CD14-positive monocyte (primary cell): Measurements from ENCODE around the gene TEX13B. TPM values are rescaled to one million over a fixed set of nuclear protein-coding genes. Genes with fewer than 3 reads are reported as not detected.

ENCODE experiments used
- DNase-seq, 3 donors: peaks; one replicate each; pipeline ENCODE4 v3.0.0-alpha.2; 2011 to 2022
- H2AFZ ChIP-seq: 2 replicates; pipeline ENCODE4 v1.6.0; 2012; ENCODE audit warnings: mild to moderate bottlenecking, low read depth, low read length, inconsistent platforms; ENCODE audit not compliant: insufficient read depth, poor library complexity, severe bottlenecking
- H3K27ac ChIP-seq, 2 donors: 1 replicate in 1 of 2; 2 replicates in 1 of 2; pipeline ENCODE4 v1.5.1; 2012 to 2013; ENCODE audit warnings: low read length in 2 of 2, control low read depth in 1 of 2, inconsistent platforms in 1 of 2, low read depth in 1 of 2, mild to moderate bottlenecking in 1 of 2
- H3K27me3 ChIP-seq, 2 donors: one replicate each; pipeline versions ENCODE4 v1.6.0 to v1.6.1; 2011 to 2013; ENCODE audit warnings: low read length in 2 of 2; ENCODE audit not compliant: control insufficient read depth in 2 of 2, insufficient read depth in 2 of 2
- H3K36me3 ChIP-seq, 2 donors: replicated peaks in 1 of 2; 1 replicate in 1 of 2; 2 replicates in 1 of 2; pipeline versions ENCODE4 v1.5.1 to v1.6.1; 2012 to 2013; ENCODE audit warnings: low read length in 2 of 2, control low read depth in 1 of 2, inconsistent platforms in 1 of 2, mild to moderate bottlenecking in 1 of 2; ENCODE audit not compliant: insufficient read depth in 2 of 2, control insufficient read depth in 1 of 2
- H3K4me1 ChIP-seq, 2 donors: 1 replicate in 1 of 2; 2 replicates in 1 of 2; pipeline versions ENCODE4 v1.5.1 to v1.6.1; 2012 to 2013; ENCODE audit warnings: low read length in 2 of 2, control low read depth in 1 of 2, inconsistent platforms in 1 of 2, mild to moderate bottlenecking in 1 of 2, moderate library complexity in 1 of 2; ENCODE audit not compliant: insufficient read depth in 2 of 2, control insufficient read depth in 1 of 2
- H3K4me2 ChIP-seq: replicated peaks from 2 replicates; pipeline ENCODE3; 2012; ENCODE audit warnings: low read length, moderate library complexity, mild to moderate bottlenecking; ENCODE audit not compliant: poor library complexity, severe bottlenecking; ENCODE audit errors: extremely low read depth
- H3K4me3 ChIP-seq, 3 experiments: fragments of 200-600 bp in 1 of 3; sonication (generic) in 1 of 3; replicated peaks in 1 of 3; 1 replicate in 2 of 3; 2 replicates in 1 of 3; pipeline ENCODE4 v1.5.1; 2011 to 2013; ENCODE audit warnings: low read length in 3 of 3, mild to moderate bottlenecking in 3 of 3, control low read depth in 2 of 3, low read depth in 2 of 3, inconsistent platforms in 1 of 3, moderate library complexity in 1 of 3
- H3K79me2 ChIP-seq: 2 replicates; pipeline ENCODE4 v1.6.0; 2012; ENCODE audit warnings: mild to moderate bottlenecking, control low read depth, inconsistent platforms, low read length, moderate library complexity; ENCODE audit not compliant: insufficient read depth
- H3K9ac ChIP-seq: 2 replicates; pipeline ENCODE4 v1.6.0; 2017; ENCODE audit warnings: low read length, mild to moderate bottlenecking; ENCODE audit not compliant: insufficient read depth, poor library complexity, severe bottlenecking
- H3K9me3 ChIP-seq, 2 donors: replicated peaks in 1 of 2; 1 replicate in 1 of 2; 2 replicates in 1 of 2; pipeline versions ENCODE4 v1.5.1 to v1.6.1; 2012 to 2013; ENCODE audit warnings: low read length in 2 of 2, control low read depth in 1 of 2; ENCODE audit not compliant: control insufficient read depth in 1 of 2, insufficient read depth in 1 of 2
- H4K20me1 ChIP-seq: 2 replicates; pipeline ENCODE4 v1.6.0; 2012; ENCODE audit warnings: mild to moderate bottlenecking, low read length, control low read depth, moderate library complexity; ENCODE audit not compliant: insufficient read depth
- H3K27ac Mint-ChIP-seq, 7 donors: one replicate each; pipeline ENCODE4 v1.8.0; 2020; ENCODE audit warnings: mild to moderate bottlenecking in 7 of 7, mixed read lengths in 7 of 7, moderate library complexity in 6 of 7, inconsistent platforms in 2 of 7
- H3K27me3 Mint-ChIP-seq, 3 donors: one replicate each; pipeline ENCODE4 v1.8.0; 2021 to 2022; ENCODE audit warnings: low read depth in 3 of 3, mild to moderate bottlenecking in 3 of 3, mixed read lengths in 3 of 3, moderate library complexity in 3 of 3, inconsistent platforms in 1 of 3
- H3K36me3 Mint-ChIP-seq, 2 donors: one replicate each; pipeline ENCODE4 v1.8.0; 2020; ENCODE audit warnings: mixed read lengths in 2 of 2, inconsistent platforms in 1 of 2, mild to moderate bottlenecking in 1 of 2
- H3K4me1 Mint-ChIP-seq: one replicate; pipeline ENCODE4 v1.8.0; 2020; ENCODE audit warnings: mild to moderate bottlenecking, mixed read lengths
- H3K4me3 Mint-ChIP-seq, 2 donors: one replicate each; pipeline ENCODE4 v1.8.0; 2020; ENCODE audit warnings: mild to moderate bottlenecking in 2 of 2, mixed read lengths in 2 of 2, moderate library complexity in 1 of 2
- H3K9me3 Mint-ChIP-seq, 7 donors: one replicate each; pipeline ENCODE4 v1.8.0; 2020 to 2022; ENCODE audit warnings: mixed read lengths in 7 of 7, mild to moderate bottlenecking in 6 of 7, moderate library complexity in 6 of 7, inconsistent platforms in 2 of 7
- CTCF ChIP-seq: fragments of 200-600 bp; IDR thresholded peaks from one replicate; pipeline ENCODE4 v1.8.0; 2022; ENCODE audit warnings: antibody characterized with exemption, mild to moderate bottlenecking
- WGBS: methylation state at CpG from one replicate; pipeline ENCODE4 v1.1.5; 2013; ENCODE audit warnings: missing lambda C conversion rate; ENCODE audit not compliant: insufficient coverage; 5-methylcytosine and 5-hydroxymethylcytosine counted together
- intact Hi-C, 2 donors: fragments of 100-400 bp; cut with micrococcal nuclease; formaldehyde crosslinking; loops; one replicate each; pipeline versions ENCODE4 v1.15.0 to v1.15.1; 2023
- polyA plus RNA-seq, 3 donors: library from polyadenylated mRNA; depleted of rRNA in 1 of 3; unstranded in 2 of 3; stranded (reverse) in 1 of 3; fragments of 300-500 nt in 2 of 3; fragments of >200 nt in 1 of 3; fragmentation: Illumina TruSeq in 2 of 3; gene quantifications; 1 replicate in 2 of 3; 2 replicates in 1 of 3; pipeline ENCODE4 v1.2.3, GENCODE V29; 2012 to 2021

The TEX13B gene
- polyA plus RNA-seq, 3 donors, result not detected

GRCh38 chrX:107934262-107934661 is 47.9 kb downstream of the TEX13B start:
- Histone ChIP-seq H3K4me1 (no peaks in the 10 kb centered on the region), H3K27ac (no peak overlapping the region), H3K27me3 (peaks cover 9 to 10% of the 10 kb centered on the region in 2 donors), H4K20me1 (no peaks in the 10 kb centered on the region), H3K36me3 (no peaks in the 10 kb centered on the region), H3K9me3 (peaks cover 0 to 7% of the 10 kb centered on the region in 2 donors), H2AFZ (no peak overlapping the region), H3K4me2 (no peak overlapping the region), H3K79me2 (no peaks in the 10 kb centered on the region), H3K4me3 (no peak overlapping the region), H3K9ac (no peak overlapping the region)
- no peaks in the 10 kb centered on the region for H3K36me3 Mint-ChIP-seq
- H3K27ac Mint-ChIP-seq, result no peak overlapping the region
- H3K9me3 Mint-ChIP-seq, result peaks cover 0 to 10% (median 2%) of the 10 kb centered on the region in 7 donors
- no CpG with 5 or more reads among the region's 1 CpG for WGBS
- no peak for DNase-seq
- no peaks in the 10 kb centered on the region for H3K4me1 Mint-ChIP-seq
- TF ChIP-seq CTCF, result no peak
- H3K4me3 Mint-ChIP-seq, result no peak overlapping the region
- peaks cover 7 to 24% (median 17%) of the 10 kb centered on the region in 3 donors for H3K27me3 Mint-ChIP-seq
- intact Hi-C loops, result no loop called here

Other genes with a start within 250 kb of the TEX13B start
- gene TSC22D3, start 206.6 kb downstream of the TEX13B start, polyA plus RNA-seq, result 1,000 to 10,000 TPM in 1 of 3 donors, 100 to 1,000 TPM in 2; 171 to 1,562 (median 326) TPM
- gene NCBP2L, start 204.6 kb downstream of the TEX13B start, polyA plus RNA-seq, result not detected
- under 1 TPM in 1 of 3 donors, not detected in 2; 0.20 TPM for gene MID2, start 156.5 kb downstream of the TEX13B start, polyA plus RNA-seq
- gene VSIG1, start 62.7 kb upstream of the TEX13B start, polyA plus RNA-seq, result not detected
- gene PSMD10, start 109.2 kb upstream of the TEX13B start, polyA plus RNA-seq, result 10 to 100 TPM; 17.9 to 70.4 (median 64.7) TPM
- 10 to 100 TPM in 2 of 3 donors, 1 to 10 TPM in 1; 6.6 to 16.8 (median 16.6) TPM for gene ATG4A, start 109.4 kb upstream of the TEX13B start, polyA plus RNA-seq